Spleen (tissue), 7 donors: Measurements from ENCODE around the gene SERINC5.

Experiments
- CTCF ChIP-seq, 11 experiments: fragments of 200-600 bp in 7 of 11; fragments of 450-650 bp in 4 of 11; sonication (generic) in 4 of 11; IDR thresholded peaks in 8 of 11; conservative IDR thresholded peaks in 3 of 11; 1 replicate in 7 of 11; 2 replicates in 4 of 11; pipeline versions ENCODE4 v1.4.0 to v1.8.0; 2016 to 2021; ENCODE audit warnings: antibody characterized with exemption in 11 of 11, inconsistent platforms in 4 of 11, mild to moderate bottlenecking in 1 of 11
- POLR2A ChIP-seq, 3 donors: fragments of 450-650 bp; IDR thresholded peaks; one replicate each; pipeline ENCODE4 v1.5.1; 2017; ENCODE audit warnings: antibody characterized with exemption in 3 of 3, mild to moderate bottlenecking in 1 of 3
- POLR2AphosphoS5 ChIP-seq, 3 donors: sonication (generic); formaldehyde crosslinking; IDR thresholded peaks; one replicate each; pipeline ENCODE4 v1.5.1; 2017; ENCODE audit warnings: antibody characterized with exemption in 3 of 3
- donor health status: DM: no; HTN: no; CAD: no; lungs with moderate emphysema.
- donor health status: DM: no; HTN: no; CAD: no.
- donor health status: DM: no; HTN: no; CAD: no.

- TF ChIP-seq CTCF (IDR thresholded peaks at IDR 0.05 in 8 of 11, conservative IDR thresholded peaks at IDR 0.05 in 3 of 11) = no peak
- no peak for TF ChIP-seq POLR2AphosphoS5 (IDR thresholded peaks at IDR 0.05)
- no peak for TF ChIP-seq POLR2A (IDR thresholded peaks at IDR 0.05)
Measured at GRCh38 chr5:80192507-80193241, 63.2 kb downstream of the SERINC5 start.
